RCC 7860 (cell line): ENCODE measurements around the gene LITAF.

Experiments
- DNase-seq: peaks from one replicate; pipeline ENCODE4 v3.0.0-alpha.2; 2015; ENCODE audit warnings: low spot score
- FAIRE-seq: peaks from 2 replicates; lab custom pipeline; 2012; peaks lifted over from hg19 to GRCh38; lab: Jason Lieb, UNC

The LITAF gene

GRCh38 chr16:11499295-11500089, 87.2 kb downstream of the LITAF start:
- FAIRE-seq: no peak
- DNase-seq: no peak

- FAIRE-seq (no peak), DNase-seq (no peak)
These were observed 88.0 kb downstream of the LITAF start for GRCh38 chr16:11498683-11499082.

GRCh38 chr16:11497851-11498289, 88.8 kb downstream of the LITAF start:
- FAIRE-seq: peak; percentile 40
- peak; percentile 63 for DNase-seq
